ENCODE measurements around the gene ACOXL.

The ACOXL gene

DNA sequence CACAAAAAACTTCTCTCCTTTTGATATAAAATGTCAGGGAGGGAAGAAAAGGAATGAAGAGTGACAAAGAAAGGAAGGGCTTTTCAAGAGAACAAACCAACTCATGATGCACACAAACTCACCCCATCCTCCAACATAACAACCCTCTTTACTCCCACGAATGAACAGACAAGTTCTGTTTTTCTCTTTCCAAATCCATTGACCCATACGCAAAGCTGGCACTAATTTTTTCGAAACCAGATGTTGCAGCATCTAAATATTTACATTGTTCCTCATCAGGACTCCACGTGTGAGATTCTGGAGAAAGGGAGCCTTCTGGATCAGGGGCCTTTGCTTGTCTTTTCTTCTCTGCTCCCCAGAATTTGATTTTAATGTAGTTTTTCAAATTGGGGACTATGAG lies 245.0 kb downstream of the ACOXL start:
- no peak overlapping the region for H3K4me2 ChIP-seq (ENCODE audit: low read length)
- no peak overlapping the region for H3K18ac ChIP-seq (ENCODE audit: low read length)
- peaks cover 0 to 2% of the 10 kb centered on the region in 2 experiments for H3K4me1 ChIP-seq (ENCODE audit: control insufficient read depth in 1 of 2, insufficient read depth in 2 of 2, low read length in 2 of 2)
- no peaks in the 10 kb centered on the region for H3K79me1 ChIP-seq (ENCODE audit: low read length)
- no peak overlapping the region for H2BK120ac ChIP-seq (ENCODE audit: insufficient read depth, low read length, poor library complexity)
- no peak overlapping the region for H2AFZ ChIP-seq (ENCODE audit: insufficient read depth, low read length, poor library complexity)
- no peak overlapping the region for H4K8ac ChIP-seq (ENCODE audit: low read depth, low read length)
- no peak overlapping the region for H3K23ac ChIP-seq (ENCODE audit: low read length)
- H2BK12ac ChIP-seq (ENCODE audit: low read length) = no peak overlapping the region
- H3K27ac ChIP-seq (ENCODE audit: low read depth, low read length) = no peak overlapping the region
- H4K12ac ChIP-seq (ENCODE audit: low read depth, low read length) = no peak overlapping the region
- H3K9me3 ChIP-seq (ENCODE audit: insufficient read depth, low read depth, low read length) = no peaks in the 10 kb centered on the region
- DNase-seq = no peak
- no peaks in the 10 kb centered on the region for H3K36me3 ChIP-seq (ENCODE audit: control insufficient read depth in 1 of 2, insufficient read depth in 2 of 2, low read length in 2 of 2)
- no peak overlapping the region for H2BK5ac ChIP-seq (ENCODE audit: low read depth, low read length, poor library complexity)
- no peak overlapping the region for H4K91ac ChIP-seq (ENCODE audit: low read depth, low read length)
- no CpG with 5 or more reads among the region's 4 CpGs for WGBS (ENCODE audit: extremely low coverage, insufficient coverage, insufficient read length)
- no peak overlapping the region for H3K9ac ChIP-seq (ENCODE audit: low read length)
- H3K4ac ChIP-seq (ENCODE audit: low read depth, low read length) = no peak overlapping the region
- H3K4me3 ChIP-seq (ENCODE audit: low read depth, low read length) = no peak overlapping the region
- no peak overlapping the region for H2AK5ac ChIP-seq (ENCODE audit: low read length)
- no peak overlapping the region for H3K14ac ChIP-seq (ENCODE audit: low read length)
- no peaks in the 10 kb centered on the region for H3K27me3 ChIP-seq (ENCODE audit: insufficient read depth, low read length)
- no peaks in the 10 kb centered on the region for H3K79me2 ChIP-seq (ENCODE audit: control insufficient read depth, insufficient read depth, low read length, poor library complexity)

- WGBS (ENCODE audit: extremely low coverage, insufficient coverage, insufficient read length) = no CpG with 5 or more reads among the region's 6 CpGs
Measured at GRCh38 chr2:110978148-110978547, 245.8 kb downstream of the ACOXL start.

DNA sequence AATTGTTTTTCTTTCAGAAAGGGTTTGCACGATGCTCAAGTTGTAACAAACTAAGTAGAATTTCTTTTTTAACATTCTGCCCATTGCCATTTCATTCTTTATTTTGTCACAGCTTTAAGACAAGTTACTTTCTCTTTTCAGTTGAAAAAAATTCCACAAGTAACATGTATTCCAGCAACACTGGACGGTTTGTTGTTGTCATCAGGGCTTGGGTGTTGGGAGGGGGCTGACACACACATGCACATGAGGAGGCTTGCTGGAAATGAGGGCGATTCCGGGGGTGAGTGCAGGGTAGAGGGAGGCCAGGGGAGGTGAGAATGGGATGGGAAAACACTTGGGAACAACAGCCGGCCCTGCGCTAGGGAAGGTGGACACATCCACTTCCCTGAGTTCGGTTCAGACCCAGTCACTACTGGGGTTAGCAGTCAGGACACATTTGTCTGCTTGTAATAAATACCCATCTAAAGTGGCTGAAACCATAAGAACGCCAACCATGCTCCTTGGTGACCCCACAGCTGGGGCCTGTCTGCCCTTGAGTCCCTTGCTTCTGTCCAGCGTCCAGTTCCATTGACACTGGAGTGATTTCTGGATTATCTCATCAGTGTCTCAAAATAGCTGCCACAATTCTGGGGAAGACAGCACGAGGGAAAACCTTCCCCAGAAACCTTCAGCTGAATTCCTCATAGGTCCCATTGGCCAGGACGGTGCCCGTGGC lies 246.5 kb downstream of the ACOXL start:
- H3K23ac ChIP-seq (ENCODE audit: low read length) = no peak overlapping the region
- H3K79me1 ChIP-seq (ENCODE audit: low read length) = no peaks in the 10 kb centered on the region
- peaks cover 0 to 2% of the 10 kb centered on the region in 2 experiments for H3K4me1 ChIP-seq (ENCODE audit: control insufficient read depth in 1 of 2, insufficient read depth in 2 of 2, low read length in 2 of 2)
- no peak overlapping the region for H3K27ac ChIP-seq (ENCODE audit: low read depth, low read length)
- H3K9me3 ChIP-seq (ENCODE audit: insufficient read depth, low read depth, low read length) = no peaks in the 10 kb centered on the region
- DNase-seq = no peak
- H3K36me3 ChIP-seq (ENCODE audit: control insufficient read depth in 1 of 2, insufficient read depth in 2 of 2, low read length in 2 of 2) = no peaks in the 10 kb centered on the region
- H3K4ac ChIP-seq (ENCODE audit: low read depth, low read length) = no peak overlapping the region
- H3K9ac ChIP-seq (ENCODE audit: low read length) = no peak overlapping the region
- H4K91ac ChIP-seq (ENCODE audit: low read depth, low read length) = no peak overlapping the region
- no peak overlapping the region for H2AFZ ChIP-seq (ENCODE audit: insufficient read depth, low read length, poor library complexity)
- H3K4me3 ChIP-seq (ENCODE audit: low read depth, low read length) = no peak overlapping the region
- no peak overlapping the region for H2BK12ac ChIP-seq (ENCODE audit: low read length)
- no peak overlapping the region for H3K18ac ChIP-seq (ENCODE audit: low read length)
- H3K4me2 ChIP-seq (ENCODE audit: low read length) = no peak overlapping the region
- no peak overlapping the region for H3K14ac ChIP-seq (ENCODE audit: low read length)
- no peak overlapping the region for H4K12ac ChIP-seq (ENCODE audit: low read depth, low read length)
- no peaks in the 10 kb centered on the region for H3K79me2 ChIP-seq (ENCODE audit: control insufficient read depth, insufficient read depth, low read length, poor library complexity)
- no peak overlapping the region for H4K8ac ChIP-seq (ENCODE audit: low read depth, low read length)
- H2AK5ac ChIP-seq (ENCODE audit: low read length) = no peak overlapping the region
- WGBS (ENCODE audit: extremely low coverage, insufficient coverage, insufficient read length) = no CpG with 5 or more reads among the region's 12 CpGs
- H2BK120ac ChIP-seq (ENCODE audit: insufficient read depth, low read length, poor library complexity) = no peak overlapping the region
- no peaks in the 10 kb centered on the region for H3K27me3 ChIP-seq (ENCODE audit: insufficient read depth, low read length)
- no peak overlapping the region for H2BK5ac ChIP-seq (ENCODE audit: low read depth, low read length, poor library complexity)

More at GRCh38 chr2:110978148-110978547, 245.8 kb downstream of the ACOXL start:
- H3K4me3 ChIP-seq (ENCODE audit: low read depth, low read length) = no peak overlapping the region
- H3K23ac ChIP-seq (ENCODE audit: low read length) = no peak overlapping the region
- no peak overlapping the region for H3K14ac ChIP-seq (ENCODE audit: low read length)
- H2BK5ac ChIP-seq (ENCODE audit: low read depth, low read length, poor library complexity) = no peak overlapping the region
- H3K18ac ChIP-seq (ENCODE audit: low read length) = no peak overlapping the region
- no peak overlapping the region for H4K91ac ChIP-seq (ENCODE audit: low read depth, low read length)
- no peak overlapping the region for H2AFZ ChIP-seq (ENCODE audit: insufficient read depth, low read length, poor library complexity)
- no peak overlapping the region for H3K9ac ChIP-seq (ENCODE audit: low read length)
- no peaks in the 10 kb centered on the region for H3K79me2 ChIP-seq (ENCODE audit: control insufficient read depth, insufficient read depth, low read length, poor library complexity)
- H4K12ac ChIP-seq (ENCODE audit: low read depth, low read length) = no peak overlapping the region
- no peaks in the 10 kb centered on the region for H3K79me1 ChIP-seq (ENCODE audit: low read length)
- H3K36me3 ChIP-seq (ENCODE audit: control insufficient read depth in 1 of 2, insufficient read depth in 2 of 2, low read length in 2 of 2) = no peaks in the 10 kb centered on the region
- H4K8ac ChIP-seq (ENCODE audit: low read depth, low read length) = no peak overlapping the region
- H3K27ac ChIP-seq (ENCODE audit: low read depth, low read length) = no peak overlapping the region
- DNase-seq = no peak
- H3K9me3 ChIP-seq (ENCODE audit: insufficient read depth, low read depth, low read length) = no peaks in the 10 kb centered on the region
- H2BK120ac ChIP-seq (ENCODE audit: insufficient read depth, low read length, poor library complexity) = no peak overlapping the region
- H3K27me3 ChIP-seq (ENCODE audit: insufficient read depth, low read length) = no peaks in the 10 kb centered on the region
- H2BK12ac ChIP-seq (ENCODE audit: low read length) = no peak overlapping the region
- H3K4me1 ChIP-seq (ENCODE audit: control insufficient read depth in 1 of 2, insufficient read depth in 2 of 2, low read length in 2 of 2) = peaks cover 0 to 2% of the 10 kb centered on the region in 2 experiments
- H2AK5ac ChIP-seq (ENCODE audit: low read length) = no peak overlapping the region
- H3K4me2 ChIP-seq (ENCODE audit: low read length) = no peak overlapping the region
- H3K4ac ChIP-seq (ENCODE audit: low read depth, low read length) = no peak overlapping the region

GRCh38 chr2:110979471-110980338 lies 247.3 kb downstream of the ACOXL start:
- Histone ChIP-seq H2AFZ (ENCODE audit: insufficient read depth, low read length, poor library complexity) (no peak overlapping the region), H3K27ac (ENCODE audit: low read depth, low read length) (no peak overlapping the region), H3K18ac (ENCODE audit: low read length) (no peak overlapping the region), H3K9ac (ENCODE audit: low read length) (no peak overlapping the region), H2BK120ac (ENCODE audit: insufficient read depth, low read length, poor library complexity) (no peak overlapping the region), H3K9me3 (ENCODE audit: insufficient read depth, low read depth, low read length) (no peaks in the 10 kb centered on the region), H2BK12ac (ENCODE audit: low read length) (no peak overlapping the region), H3K23ac (ENCODE audit: low read length) (no peak overlapping the region), H4K8ac (ENCODE audit: low read depth, low read length) (no peak overlapping the region), H3K4ac (ENCODE audit: low read depth, low read length) (no peak overlapping the region), H3K14ac (ENCODE audit: low read length) (no peak overlapping the region), H3K4me2 (ENCODE audit: low read length) (no peak overlapping the region), H4K12ac (ENCODE audit: low read depth, low read length) (no peak overlapping the region), H4K91ac (ENCODE audit: low read depth, low read length) (no peak overlapping the region), H2BK5ac (ENCODE audit: low read depth, low read length, poor library complexity) (no peak overlapping the region), H3K36me3 (ENCODE audit: control insufficient read depth in 1 of 2, insufficient read depth in 2 of 2, low read length in 2 of 2) (no peaks in the 10 kb centered on the region), H3K4me1 (ENCODE audit: control insufficient read depth in 1 of 2, insufficient read depth in 2 of 2, low read length in 2 of 2) (peaks cover 0 to 2% of the 10 kb centered on the region in 2 experiments), H3K79me1 (ENCODE audit: low read length) (no peaks in the 10 kb centered on the region), H3K27me3 (ENCODE audit: insufficient read depth, low read length) (no peaks in the 10 kb centered on the region), H2AK5ac (ENCODE audit: low read length) (no peak overlapping the region), H3K79me2 (ENCODE audit: control insufficient read depth, insufficient read depth, low read length, poor library complexity) (no peaks in the 10 kb centered on the region), H3K4me3 (ENCODE audit: low read depth, low read length) (no peak overlapping the region)
- DNase-seq = no peak
- WGBS (ENCODE audit: extremely low coverage, insufficient coverage, insufficient read length) = no CpG with 5 or more reads among the region's 10 CpGs
